Endothelial cell of umbilical vein (primary cell): ENCODE results near the gene DNAJC3. TPM values are rescaled to one million over a fixed set of nuclear protein-coding genes. Genes with fewer than 3 reads are reported as not detected.

Experiments
- BruUV-seq: library from RNA; stranded (reverse); fragments of 400-500 nt; replicated peaks from 2 replicates; lab custom pipeline; 2021; lab: Mats Ljungman, UMichigan
- CTCF ChIA-PET: fragments of 300-600, 350-600 bp; sonication (Branson Sonifier 250); formaldehyde crosslinking; loops from one replicate; lab custom pipeline; 2021; ENCODE audit warnings: antibody characterized with exemption, inconsistent platforms; lab: Charles Lee
- POLR2A ChIA-PET: fragments of 300-600, 350-600 bp; sonication (Branson Sonifier 250); formaldehyde crosslinking; loops from one replicate; lab custom pipeline; 2021; ENCODE audit warnings: antibody characterized with exemption, inconsistent platforms; lab: Charles Lee
- DNase-seq: peaks from one replicate; pipeline ENCODE4 v3.0.0-alpha.2; 2011; ENCODE audit warnings: low read depth, low spot score
- FAIRE-seq: peaks from 2 replicates; lab custom pipeline; 2011; peaks lifted over from hg19 to GRCh38; lab: Jason Lieb, UNC
- H2AFZ ChIP-seq: 2 replicates; pipeline ENCODE4 v1.6.0; 2012; ENCODE audit warnings: low read depth, low read length, control low read depth, inconsistent platforms
- H3K27ac ChIP-seq: 2 replicates; pipeline ENCODE4 v1.5.1; 2011; ENCODE audit warnings: low read depth, mild to moderate bottlenecking, control low read depth, low read length, moderate library complexity; ENCODE audit not compliant: insufficient read depth
- H3K27me3 ChIP-seq, 2 experiments: 2 replicates each; pipeline versions ENCODE4 v1.6.0 to v1.6.1; 2011; ENCODE audit warnings: low read length in 2 of 2, mixed read lengths in 1 of 2; ENCODE audit not compliant: control insufficient read depth in 2 of 2, insufficient read depth in 2 of 2
- H3K36me3 ChIP-seq, 2 experiments: 2 replicates in 1 of 2; 3 replicates in 1 of 2; pipeline ENCODE4 v1.5.1; 2011; ENCODE audit warnings: low read length in 2 of 2, mild to moderate bottlenecking in 1 of 2, moderate library complexity in 1 of 2; ENCODE audit not compliant: control insufficient read depth in 2 of 2, insufficient read depth in 2 of 2; ENCODE audit errors: extremely low read depth in 1 of 2
- H3K4me1 ChIP-seq: 3 replicates; pipeline ENCODE4 v1.5.1; 2011; ENCODE audit warnings: mild to moderate bottlenecking, low read length; ENCODE audit not compliant: control insufficient read depth, insufficient read depth; ENCODE audit errors: extremely low read depth
- H3K4me2 ChIP-seq: 2 replicates; pipeline ENCODE4 v1.6.1; 2011; ENCODE audit warnings: low read length, control low read depth, mixed read lengths; ENCODE audit not compliant: insufficient read depth
- H3K4me3 ChIP-seq, 3 experiments: fragments of 200-600 bp in 1 of 3; sonication (generic), shearing (Covaris generic) in 1 of 3; replicated peaks in 1 of 3; 2 replicates each; pipeline ENCODE4 v1.5.1; 2011 to 2016; ENCODE audit warnings: control low read depth in 3 of 3, low read length in 3 of 3, mild to moderate bottlenecking in 2 of 3, inconsistent platforms in 1 of 3, low read depth in 1 of 3, moderate library complexity in 1 of 3; ENCODE audit not compliant: insufficient read depth in 1 of 3
- H3K79me2 ChIP-seq: 2 replicates; pipeline ENCODE4 v1.6.0; 2012; ENCODE audit warnings: low read length, inconsistent platforms; ENCODE audit not compliant: control insufficient read depth, insufficient read depth
- H3K9ac ChIP-seq: replicated peaks from 2 replicates; pipeline ENCODE3; 2011; ENCODE audit warnings: low read length, control low read depth; ENCODE audit not compliant: insufficient read depth; ENCODE audit errors: extremely low read depth
- H3K9me1 ChIP-seq: replicated peaks from 3 replicates; pipeline ENCODE4 v1.6.0; 2011; ENCODE audit warnings: mild to moderate bottlenecking, low read length; ENCODE audit not compliant: control insufficient read depth, insufficient read depth; ENCODE audit errors: extremely low read depth
- H3K9me3 ChIP-seq: replicated peaks from 2 replicates; pipeline ENCODE4 v1.5.1; 2012; ENCODE audit warnings: low read length, inconsistent platforms; ENCODE audit not compliant: control insufficient read depth, insufficient read depth
- H4K20me1 ChIP-seq: replicated peaks from 2 replicates; pipeline ENCODE3; 2011; ENCODE audit warnings: mild to moderate bottlenecking, low read length; ENCODE audit not compliant: control insufficient read depth, insufficient read depth; ENCODE audit errors: extremely low read depth
- EZH2 ChIP-seq: IDR thresholded peaks from 2 replicates; pipeline ENCODE4 v1.6.1; 2012; ENCODE audit warnings: borderline replicate concordance, low read depth, mild to moderate bottlenecking, moderate library complexity, low read length, inconsistent platforms; ENCODE audit not compliant: severe bottlenecking
- FOS ChIP-seq: IDR thresholded peaks from 2 replicates; pipeline ENCODE4 v1.6.1; 2011; ENCODE audit warnings: mild to moderate bottlenecking, low read length, moderate library complexity, borderline replicate concordance; ENCODE audit not compliant: insufficient read depth
- GATA2 ChIP-seq: IDR thresholded peaks from 2 replicates; pipeline ENCODE4 v1.7.0; 2011; ENCODE audit warnings: low read depth, mild to moderate bottlenecking, moderate library complexity, mixed read lengths, low read length; ENCODE audit not compliant: insufficient read length, insufficient read depth
- JUN ChIP-seq: IDR thresholded peaks from 2 replicates; pipeline ENCODE4 v1.6.1; 2011; ENCODE audit warnings: borderline replicate concordance, low read depth; ENCODE audit not compliant: insufficient read length, insufficient read depth
- MAX ChIP-seq: IDR thresholded peaks from 2 replicates; pipeline ENCODE4 v1.6.1; 2011; ENCODE audit not compliant: insufficient read depth, insufficient read length
- MYC ChIP-seq: IDR thresholded peaks from one replicate; pipeline ENCODE4 v1.6.1; 2011; ENCODE audit warnings: mild to moderate bottlenecking, low read depth, low read length
- POLR2A ChIP-seq: IDR thresholded peaks from 2 replicates; pipeline ENCODE4 v1.6.1; 2012; ENCODE audit warnings: low read depth, mild to moderate bottlenecking, control low read depth, low read length
- POLR2AphosphoS5 ChIP-seq: IDR thresholded peaks from 2 replicates; pipeline ENCODE4 v1.6.1; 2012; ENCODE audit warnings: low read depth, mild to moderate bottlenecking, control low read depth, low read length, moderate library complexity; ENCODE audit not compliant: insufficient read depth
- dilution Hi-C: fragments of 300-500 bp; cut with MboI; formaldehyde crosslinking; loops from one replicate; pipeline ENCODE4 v1.15.0; 2019; ENCODE audit warnings: low sequenced_read_pairs; ENCODE audit not compliant: extremely low pct_ligation_motif_present
- intact Hi-C: fragments of 100-400 bp; cut with micrococcal nuclease; formaldehyde crosslinking; loops from one replicate; pipeline ENCODE4 v1.10.0; 2022
- polyA plus RNA-seq, 4 experiments: library from polyadenylated mRNA; depleted of rRNA in 3 of 4; stranded (reverse) in 3 of 4; unstranded in 1 of 4; fragments of >200 nt; gene quantifications; 2 replicates each; pipeline versions ENCODE4 v1.2.1 to v1.2.3, GENCODE V29; 2011 to 2012; ENCODE audit warnings: missing spikeins in 1 of 4
- total RNA-seq: library from RNA; stranded (reverse); gene quantifications from 2 replicates; pipeline ENCODE4 v1.2.3, GENCODE V29; 2021
- TF ChIP-seq, protein P1 (sequence below), 2 donors: IDR thresholded peaks; 1 replicate in 1 of 2; 2 replicates in 1 of 2; pipeline ENCODE4 v1.5.1; 2011; ENCODE audit warnings: low read length in 2 of 2, mild to moderate bottlenecking in 2 of 2, moderate library complexity in 2 of 2, control low read depth in 1 of 2, inconsistent platforms in 1 of 2, low read depth in 1 of 2; ENCODE audit not compliant: insufficient read depth in 1 of 2; ENCODE audit errors: extremely low read depth in 1 of 2

DNAJC3 gene
- total and polyA plus RNA-seq, 2 donors (not counting 3 experiments of a cell fraction or from before 2014, with no cell fraction given): 17.0 to 51.2 TPM

DNA sequence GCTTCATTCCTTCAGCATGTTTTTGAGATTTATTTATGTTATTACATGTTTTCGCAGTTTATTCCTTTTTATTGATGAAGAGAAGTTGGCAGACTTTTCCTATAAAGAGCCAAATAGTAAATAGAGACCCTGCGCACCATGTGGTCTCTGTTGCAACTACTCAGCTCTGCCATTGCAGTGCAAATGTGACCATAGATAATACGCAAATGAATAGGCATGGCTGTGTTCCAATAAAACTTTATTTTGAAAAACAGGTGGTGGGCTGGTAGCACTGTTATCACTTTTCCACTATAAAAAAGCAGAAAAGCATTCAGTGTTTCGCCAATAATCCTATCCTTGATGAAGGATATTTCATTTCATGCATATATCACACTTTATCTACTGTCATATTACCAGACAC, 95.0 kb downstream of the DNAJC3 start:
- BruUV-seq: no TSS peak
- no peaks in the 10 kb centered on the region for H3K4me1 ChIP-seq
- intact Hi-C loops (no loop called here), dilution Hi-C loops (no loop called here)
- no peak overlapping the region for H3K4me2 ChIP-seq
- peaks cover 2 to 3% of the 10 kb centered on the region in 2 experiments for H3K36me3 ChIP-seq
- no peaks in the 10 kb centered on the region for H3K9me1 ChIP-seq
- no peaks in the 10 kb centered on the region for H3K79me2 ChIP-seq
- no peak for DNase-seq
- FAIRE-seq: no peak
- H3K9ac ChIP-seq: no peak overlapping the region
- H4K20me1 ChIP-seq: no peaks in the 10 kb centered on the region
- TF ChIP-seq, protein P1, sequence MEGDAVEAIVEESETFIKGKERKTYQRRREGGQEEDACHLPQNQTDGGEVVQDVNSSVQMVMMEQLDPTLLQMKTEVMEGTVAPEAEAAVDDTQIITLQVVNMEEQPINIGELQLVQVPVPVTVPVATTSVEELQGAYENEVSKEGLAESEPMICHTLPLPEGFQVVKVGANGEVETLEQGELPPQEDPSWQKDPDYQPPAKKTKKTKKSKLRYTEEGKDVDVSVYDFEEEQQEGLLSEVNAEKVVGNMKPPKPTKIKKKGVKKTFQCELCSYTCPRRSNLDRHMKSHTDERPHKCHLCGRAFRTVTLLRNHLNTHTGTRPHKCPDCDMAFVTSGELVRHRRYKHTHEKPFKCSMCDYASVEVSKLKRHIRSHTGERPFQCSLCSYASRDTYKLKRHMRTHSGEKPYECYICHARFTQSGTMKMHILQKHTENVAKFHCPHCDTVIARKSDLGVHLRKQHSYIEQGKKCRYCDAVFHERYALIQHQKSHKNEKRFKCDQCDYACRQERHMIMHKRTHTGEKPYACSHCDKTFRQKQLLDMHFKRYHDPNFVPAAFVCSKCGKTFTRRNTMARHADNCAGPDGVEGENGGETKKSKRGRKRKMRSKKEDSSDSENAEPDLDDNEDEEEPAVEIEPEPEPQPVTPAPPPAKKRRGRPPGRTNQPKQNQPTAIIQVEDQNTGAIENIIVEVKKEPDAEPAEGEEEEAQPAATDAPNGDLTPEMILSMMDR (IDR thresholded peaks at IDR 0.05; ENCODE audit: extremely low read depth in 1 of 2, insufficient read depth in 1 of 2, low read depth in 1 of 2, low read length in 2 of 2): no peak
- TF ChIP-seq POLR2AphosphoS5 (no peak), MAX (no peak), JUN (no peak), MYC (no peak), FOS (no peak), POLR2A (no peak), GATA2 (no peak), EZH2 (no peak)
- no peaks in the 10 kb centered on the region for H3K27me3 ChIP-seq
- H3K4me3 ChIP-seq: no peak overlapping the region
- no peak overlapping the region for H3K27ac ChIP-seq
- H3K9me3 ChIP-seq: no peaks in the 10 kb centered on the region
- POLR2A ChIA-PET: no interaction called here
- no peak overlapping the region for H2AFZ ChIP-seq
- CTCF ChIA-PET: interaction anchor here (0.9 kb wide), 1 partner anchor 62 kb away, joined by 3 read pairs; no protein-coding TSS in a partner anchor
